GM06990 (cell line): ENCODE data around the gene TFAP2E.

Experiments
- DNase-seq: peaks from one replicate; pipeline ENCODE4 v3.0.0-alpha.2; 2011; ENCODE audit not compliant: insufficient read length; ENCODE audit errors: extremely low read depth
- H3K27me3 ChIP-seq: replicated peaks from 2 replicates; pipeline ENCODE4 v1.6.0; 2011; ENCODE audit warnings: low read length; ENCODE audit not compliant: control insufficient read depth, insufficient read depth
- H3K36me3 ChIP-seq: 2 replicates; pipeline ENCODE4 v1.5.1; 2011; ENCODE audit warnings: low read length; ENCODE audit not compliant: control insufficient read depth, insufficient read depth
- H3K4me3 ChIP-seq: replicated peaks from 2 replicates; pipeline ENCODE4 v1.5.1; 2011; ENCODE audit warnings: low read depth, mild to moderate bottlenecking, control low read depth, low read length
- CTCF ChIP-seq: IDR thresholded peaks from 2 replicates; pipeline ENCODE4 v1.5.1; 2011; ENCODE audit warnings: low read length, control low read depth, mild to moderate bottlenecking, inconsistent platforms; ENCODE audit not compliant: insufficient read depth, poor library complexity, severe bottlenecking

Gene TFAP2E

GRCh38 chr1:35554266-35555211 is 18.6 kb upstream of the TFAP2E start:
- TF ChIP-seq CTCF = no peak
- no peaks in the 10 kb centered on the region for H3K27me3 ChIP-seq
- H3K36me3 ChIP-seq = peaks cover 9% of the 10 kb centered on the region
- no peak overlapping the region for H3K4me3 ChIP-seq
- DNase-seq = no peak

GRCh38 chr1:35555212-35555584 is 17.9 kb upstream of the TFAP2E start:
- H3K4me3 ChIP-seq = no peak overlapping the region
- no peak for DNase-seq
- H3K27me3 ChIP-seq = no peaks in the 10 kb centered on the region
- TF ChIP-seq CTCF = no peak
- peaks cover 9% of the 10 kb centered on the region for H3K36me3 ChIP-seq

- H3K27me3 ChIP-seq = no peaks in the 10 kb centered on the region
- no peak for DNase-seq
- H3K36me3 ChIP-seq = peaks cover 9% of the 10 kb centered on the region
- H3K4me3 ChIP-seq = peak overlapping the region; percentile 75
- TF ChIP-seq CTCF = no peak
These were observed 17.3 kb upstream of the TFAP2E start for GRCh38 chr1:35555601-35556477.

GRCh38 chr1:35556484-35557117 is 16.5 kb upstream of the TFAP2E start:
- no peak for TF ChIP-seq CTCF
- DNase-seq = no peak
- Histone ChIP-seq H3K27me3 (no peaks in the 10 kb centered on the region), H3K36me3 (peaks cover 16% of the 10 kb centered on the region), H3K4me3 (peak overlapping the region; percentile 75)

- Histone ChIP-seq H3K4me3 (peak within 1 kb of the TSS; percentile 75), H3K36me3 (peaks cover 17% of the 10 kb centered on the region), H3K27me3 (no peaks in the 10 kb centered on the region)
- no peak for DNase-seq
- TF ChIP-seq CTCF = no peak
These were observed 15.9 kb upstream of the TFAP2E start, which contains the start of gene KIAA0319L for GRCh38 chr1:35557118-35557610. KIAA0319L (minus strand) TSS chr1:35557403; CDS start chr1:35554491, 2,912 bp downstream.
